ENCODE data around the gene LSS. TPM values are rescaled to one million over a fixed set of nuclear protein-coding genes. Genes with fewer than 3 reads are reported as not detected.
"Not testable (repeated sequence)": the region's sequence is repeated elsewhere in the genome, so short reads cannot be mapped to it uniquely, and the experiment has no call there.

Gene LSS
- total RNA-seq, 2 donors from 2014 or later: 78.1 to 109 TPM

GRCh38 chr21:46203203-46203600 is 25.4 kb downstream of the LSS start:
- peaks cover 40% of the 10 kb centered on the region for H3K36me3 ChIP-seq
- no peaks in the 10 kb centered on the region for H3K27me3 ChIP-seq (replicated peaks; ENCODE audit: insufficient read depth)
- H3K4me1 ChIP-seq (ENCODE audit: control insufficient read depth in 1 of 2, low read depth in 2 of 2): no peaks in the 10 kb centered on the region
- no peak for DNase-seq (ENCODE audit: low spot score)
- TF ChIP-seq, protein P1, sequence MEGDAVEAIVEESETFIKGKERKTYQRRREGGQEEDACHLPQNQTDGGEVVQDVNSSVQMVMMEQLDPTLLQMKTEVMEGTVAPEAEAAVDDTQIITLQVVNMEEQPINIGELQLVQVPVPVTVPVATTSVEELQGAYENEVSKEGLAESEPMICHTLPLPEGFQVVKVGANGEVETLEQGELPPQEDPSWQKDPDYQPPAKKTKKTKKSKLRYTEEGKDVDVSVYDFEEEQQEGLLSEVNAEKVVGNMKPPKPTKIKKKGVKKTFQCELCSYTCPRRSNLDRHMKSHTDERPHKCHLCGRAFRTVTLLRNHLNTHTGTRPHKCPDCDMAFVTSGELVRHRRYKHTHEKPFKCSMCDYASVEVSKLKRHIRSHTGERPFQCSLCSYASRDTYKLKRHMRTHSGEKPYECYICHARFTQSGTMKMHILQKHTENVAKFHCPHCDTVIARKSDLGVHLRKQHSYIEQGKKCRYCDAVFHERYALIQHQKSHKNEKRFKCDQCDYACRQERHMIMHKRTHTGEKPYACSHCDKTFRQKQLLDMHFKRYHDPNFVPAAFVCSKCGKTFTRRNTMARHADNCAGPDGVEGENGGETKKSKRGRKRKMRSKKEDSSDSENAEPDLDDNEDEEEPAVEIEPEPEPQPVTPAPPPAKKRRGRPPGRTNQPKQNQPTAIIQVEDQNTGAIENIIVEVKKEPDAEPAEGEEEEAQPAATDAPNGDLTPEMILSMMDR (IDR thresholded peaks at IDR 0.05): no peak
- H3K9me3 ChIP-seq: no peaks in the 10 kb centered on the region
- no peak overlapping the region for H3K4me3 ChIP-seq
- H3K27ac ChIP-seq: no peak overlapping the region
- no peak for ATAC-seq (ENCODE audit: insufficient number of reproducible peaks, low FRiP score, low read depth)

DNA sequence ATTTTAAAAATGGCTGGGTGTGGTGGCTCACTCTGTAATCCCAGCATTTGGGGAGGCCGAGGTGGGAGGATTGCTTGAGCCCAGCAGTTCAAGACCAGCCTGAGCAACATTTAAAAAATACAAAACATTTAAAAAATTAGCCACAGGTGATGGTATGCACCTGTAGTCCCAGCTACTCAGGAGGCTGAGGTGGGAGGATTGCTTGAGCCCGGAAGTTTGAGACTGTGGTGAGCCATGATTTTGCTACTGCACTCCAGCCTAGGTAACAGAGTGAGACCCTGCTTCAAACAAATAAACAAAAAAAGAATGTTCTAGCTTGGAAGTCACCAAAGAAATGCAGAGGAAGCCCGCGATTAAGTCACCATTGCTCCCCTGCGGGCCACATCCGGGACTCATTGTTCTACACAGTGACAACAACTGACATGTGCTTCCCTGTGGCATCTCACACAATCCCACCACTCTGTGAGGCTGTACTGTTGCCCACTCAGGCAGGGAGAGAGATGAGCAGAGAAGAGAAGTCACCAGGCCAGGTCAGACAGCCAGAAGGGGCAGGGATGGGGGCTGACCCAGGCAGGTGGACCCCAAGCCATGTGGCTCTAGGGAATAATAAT is 25.9 kb downstream of the LSS start:
- no peak overlapping the region for H3K27ac ChIP-seq
- DNase-seq (ENCODE audit: low spot score): no peak
- peaks cover 36% of the 10 kb centered on the region for H3K36me3 ChIP-seq
- no peaks in the 10 kb centered on the region for H3K9me3 ChIP-seq
- ATAC-seq (ENCODE audit: insufficient number of reproducible peaks, low FRiP score, low read depth): no peak
- H3K27me3 ChIP-seq (replicated peaks; ENCODE audit: insufficient read depth): no peaks in the 10 kb centered on the region
- no peak overlapping the region for H3K4me3 ChIP-seq
- H3K4me1 ChIP-seq (ENCODE audit: control insufficient read depth in 1 of 2, low read depth in 2 of 2): no peaks in the 10 kb centered on the region
- TF ChIP-seq, protein P1 (IDR thresholded peaks at IDR 0.05): no peak

DNA sequence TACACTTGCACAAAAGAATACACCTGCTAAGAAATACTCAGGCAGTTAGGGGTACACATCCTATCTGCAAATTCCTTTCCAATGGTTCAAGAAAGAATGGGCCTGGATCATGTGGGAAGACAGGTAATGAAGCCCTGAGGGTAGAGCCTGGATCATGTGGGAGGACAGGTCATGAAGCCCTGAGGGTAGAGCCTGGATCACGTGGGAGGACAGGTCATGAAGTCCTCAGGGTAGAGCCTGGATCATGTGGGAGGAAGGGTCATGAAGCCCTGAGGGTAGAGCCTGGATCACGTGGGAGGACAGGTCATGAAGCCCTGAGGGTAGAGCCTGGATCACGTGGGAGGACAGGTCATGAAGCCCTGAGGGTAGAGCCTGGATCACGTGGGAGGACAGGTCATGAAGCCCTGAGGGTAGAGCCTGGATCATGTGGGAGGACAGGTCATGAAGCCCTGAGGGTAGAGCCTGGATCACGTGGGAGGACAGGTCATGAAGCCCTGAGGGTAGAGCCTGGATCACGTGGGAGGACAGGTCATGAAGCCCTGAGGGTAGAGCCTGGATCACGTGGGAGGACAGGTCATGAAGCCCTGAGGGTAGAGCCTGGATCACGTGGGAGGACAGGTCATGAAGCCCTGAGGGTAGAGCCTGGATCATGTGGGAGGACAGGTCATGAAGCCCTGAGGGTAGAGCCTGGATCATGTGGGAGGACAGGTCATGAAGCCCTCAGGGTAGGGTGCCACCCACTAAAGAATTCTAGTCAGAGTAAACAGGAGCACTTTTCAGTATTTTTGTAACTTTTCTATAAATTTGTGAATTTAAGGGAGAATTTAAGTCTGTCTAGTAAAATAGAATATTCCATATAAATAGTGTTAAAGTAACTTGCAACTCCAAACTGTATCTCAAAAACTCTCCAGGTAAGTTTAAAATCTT is 27.4 kb downstream of the LSS start:
- peaks cover 37% of the 10 kb centered on the region for H3K36me3 ChIP-seq
- H3K4me3 ChIP-seq; H3K9me3 ChIP-seq; DNase-seq (ENCODE audit: low spot score); ATAC-seq (ENCODE audit: insufficient number of reproducible peaks, low FRiP score, low read depth); H3K27me3 ChIP-seq (replicated peaks; ENCODE audit: insufficient read depth); H3K27ac ChIP-seq; H3K4me1 ChIP-seq (ENCODE audit: control insufficient read depth in 1 of 2, low read depth in 2 of 2): not testable (repeated sequence)

DNA sequence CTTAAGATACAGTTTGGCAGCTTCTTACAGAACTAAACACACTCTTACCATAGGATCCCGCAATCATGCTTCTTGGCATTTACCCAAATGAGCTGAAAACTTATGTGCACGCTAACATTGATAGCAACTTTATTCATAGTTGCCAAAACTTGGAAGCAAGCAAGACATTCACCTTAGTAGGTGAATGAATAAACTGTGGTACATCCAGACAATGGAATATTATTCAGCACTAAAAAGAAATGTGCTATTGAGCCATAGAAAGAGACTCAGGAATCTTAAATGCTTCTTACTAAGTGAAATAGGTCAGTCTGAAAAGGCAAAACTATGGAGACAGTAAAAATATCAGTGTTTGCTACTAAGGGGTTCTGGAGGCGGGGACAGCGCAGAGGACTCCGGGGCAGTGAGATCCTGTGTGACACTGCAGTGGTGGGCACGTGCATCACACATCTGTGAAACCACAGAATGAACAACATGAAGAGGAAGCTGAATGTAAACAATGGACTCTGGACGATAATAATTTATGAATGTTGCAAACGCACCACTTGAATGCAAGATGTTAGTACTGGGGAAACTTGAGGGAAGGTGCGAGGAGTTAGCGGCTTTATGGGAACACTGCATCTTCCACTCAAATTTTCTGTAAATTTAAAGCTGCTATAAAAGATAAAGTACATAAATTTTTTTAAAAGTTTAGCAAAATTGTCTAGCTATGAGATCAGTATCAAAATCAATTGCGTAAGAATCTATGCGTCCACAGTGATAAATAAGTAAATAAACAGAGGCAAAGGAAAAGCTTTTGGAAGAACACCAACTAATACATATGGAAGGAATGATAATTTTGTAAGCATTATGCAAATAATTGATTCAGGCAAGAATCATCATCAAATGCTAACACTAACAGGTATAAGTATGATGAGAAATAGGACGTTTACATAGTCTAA is 28.9 kb downstream of the LSS start:
- Histone ChIP-seq H3K27ac (no peak overlapping the region), H3K4me3 (no peak overlapping the region), H3K27me3 (replicated peaks; ENCODE audit: insufficient read depth) (no peaks in the 10 kb centered on the region), H3K9me3 (no peaks in the 10 kb centered on the region), H3K36me3 (peaks cover 39% of the 10 kb centered on the region), H3K4me1 (ENCODE audit: control insufficient read depth in 1 of 2, low read depth in 2 of 2) (no peaks in the 10 kb centered on the region)
- TF ChIP-seq, protein P1 (IDR thresholded peaks at IDR 0.05): no peak
- no peak for DNase-seq (ENCODE audit: low spot score)
- ATAC-seq (ENCODE audit: insufficient number of reproducible peaks, low FRiP score, low read depth): no peak

- ATAC-seq (ENCODE audit: insufficient number of reproducible peaks, low FRiP score, low read depth) (no peak), DNase-seq (ENCODE audit: low spot score) (no peak)
- Histone ChIP-seq H3K27ac (no peak overlapping the region), H3K4me3 (no peak overlapping the region), H3K9me3 (no peaks in the 10 kb centered on the region), H3K4me1 (ENCODE audit: control insufficient read depth in 1 of 2, low read depth in 2 of 2) (no peaks in the 10 kb centered on the region), H3K36me3 (peaks cover 52% of the 10 kb centered on the region), H3K27me3 (replicated peaks; ENCODE audit: insufficient read depth) (no peaks in the 10 kb centered on the region)
- TF ChIP-seq, protein P1 (IDR thresholded peaks at IDR 0.05): no peak
Observed at GRCh38 chr21:46196733-46197132, 31.8 kb downstream of the LSS start.

All from thoracic aorta (tissue), 2 donors.